ENCODE data around the gene NABP1.
A peak's percentile ranks its signal among the peaks of the same experiment; 100 is the strongest.

Gene NABP1, protein sequence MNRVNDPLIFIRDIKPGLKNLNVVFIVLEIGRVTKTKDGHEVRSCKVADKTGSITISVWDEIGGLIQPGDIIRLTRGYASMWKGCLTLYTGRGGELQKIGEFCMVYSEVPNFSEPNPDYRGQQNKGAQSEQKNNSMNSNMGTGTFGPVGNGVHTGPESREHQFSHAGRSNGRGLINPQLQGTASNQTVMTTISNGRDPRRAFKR

DNA sequence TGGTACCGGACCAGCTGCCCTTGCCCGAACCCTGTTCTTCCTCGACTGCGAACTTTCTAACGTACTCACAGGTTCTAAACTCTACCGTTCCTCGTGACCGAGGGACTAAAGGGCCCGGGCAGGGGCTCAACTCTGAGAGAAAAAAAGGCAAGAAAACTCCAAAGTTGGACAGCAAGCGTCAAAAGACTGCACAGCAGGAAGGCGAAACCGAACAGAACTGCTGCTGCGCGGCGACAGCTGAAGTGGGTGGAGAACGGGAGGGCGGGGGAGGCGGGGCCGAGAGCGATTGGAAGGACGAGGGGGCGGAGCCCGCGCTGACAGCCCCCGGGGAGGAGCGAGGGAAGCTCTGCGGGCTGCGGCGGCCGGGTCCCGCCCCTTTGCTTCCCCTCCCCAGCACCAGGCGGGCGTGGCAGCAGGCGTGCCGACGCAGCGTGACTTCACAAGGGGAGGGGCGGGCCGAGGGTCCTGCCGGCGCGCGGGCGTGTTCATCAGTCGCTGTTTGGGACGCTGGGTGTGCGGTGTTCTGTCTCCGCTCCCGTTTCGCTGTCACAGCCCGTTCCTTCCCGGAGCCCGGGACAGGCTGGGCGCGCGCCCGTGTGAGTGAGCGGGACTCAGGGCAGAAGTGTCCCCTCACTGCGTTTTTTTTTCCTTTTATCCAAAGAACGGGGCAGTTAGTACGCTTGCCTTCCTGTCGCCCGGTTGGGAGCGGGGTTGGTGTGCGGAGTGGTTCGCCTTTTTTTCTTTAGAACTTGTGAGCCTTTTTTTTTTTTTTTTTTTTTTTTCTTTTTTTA, at the start of gene NABP1:
NABP1 (plus strand) TSS at position 491 of the 791 bp plus-strand sequence. CDS start 479 bp downstream, outside the sequence.
- no peak for TF ChIP-seq GLIS3 (CRISPR knock-in tag; IDR thresholded peaks at IDR 0.05)
- TF ChIP-seq ZFP3 (CRISPR knock-in tag; IDR thresholded peaks at IDR 0.05): no peak
- TF ChIP-seq, protein P1, sequence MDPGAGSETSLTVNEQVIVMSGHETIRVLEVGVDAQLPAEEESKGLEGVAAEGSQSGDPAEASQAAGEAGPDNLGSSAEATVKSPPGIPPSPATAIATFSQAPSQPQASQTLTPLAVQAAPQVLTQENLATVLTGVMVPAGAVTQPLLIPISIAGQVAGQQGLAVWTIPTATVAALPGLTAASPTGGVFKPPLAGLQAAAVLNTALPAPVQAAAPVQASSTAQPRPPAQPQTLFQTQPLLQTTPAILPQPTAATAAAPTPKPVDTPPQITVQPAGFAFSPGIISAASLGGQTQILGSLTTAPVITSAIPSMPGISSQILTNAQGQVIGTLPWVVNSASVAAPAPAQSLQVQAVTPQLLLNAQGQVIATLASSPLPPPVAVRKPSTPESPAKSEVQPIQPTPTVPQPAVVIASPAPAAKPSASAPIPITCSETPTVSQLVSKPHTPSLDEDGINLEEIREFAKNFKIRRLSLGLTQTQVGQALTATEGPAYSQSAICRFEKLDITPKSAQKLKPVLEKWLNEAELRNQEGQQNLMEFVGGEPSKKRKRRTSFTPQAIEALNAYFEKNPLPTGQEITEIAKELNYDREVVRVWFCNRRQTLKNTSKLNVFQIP (CRISPR knock-in tag; IDR thresholded peaks at IDR 0.05; ENCODE audit: borderline replicate concordance, low read depth): peak; percentile 59; the same call in 1 of the 2 replicates
- ATAC-seq: peak; percentile 90

DNA sequence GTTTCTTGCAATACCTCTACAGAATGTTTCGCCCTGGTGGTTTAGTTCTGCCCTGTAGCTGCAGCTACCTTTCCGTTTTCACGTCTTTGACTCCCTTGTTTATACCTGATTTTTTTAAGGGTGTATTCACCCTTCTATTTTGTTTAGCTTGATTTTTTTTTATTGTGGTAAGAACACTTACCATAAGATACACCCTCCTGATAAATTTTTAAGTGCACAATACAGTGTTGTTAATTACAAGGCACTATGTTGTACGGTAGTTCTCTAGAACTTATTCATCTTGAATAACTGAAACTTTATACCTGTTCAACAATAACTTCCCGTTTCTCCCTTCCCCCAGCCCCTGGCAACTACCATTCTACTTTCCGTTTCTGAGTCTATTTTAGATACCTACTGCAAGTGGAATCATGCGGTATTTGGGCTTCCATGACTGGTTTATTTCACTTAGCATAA, 48.9 kb upstream of the NABP1 start:
- ATAC-seq: no peak

DNA sequence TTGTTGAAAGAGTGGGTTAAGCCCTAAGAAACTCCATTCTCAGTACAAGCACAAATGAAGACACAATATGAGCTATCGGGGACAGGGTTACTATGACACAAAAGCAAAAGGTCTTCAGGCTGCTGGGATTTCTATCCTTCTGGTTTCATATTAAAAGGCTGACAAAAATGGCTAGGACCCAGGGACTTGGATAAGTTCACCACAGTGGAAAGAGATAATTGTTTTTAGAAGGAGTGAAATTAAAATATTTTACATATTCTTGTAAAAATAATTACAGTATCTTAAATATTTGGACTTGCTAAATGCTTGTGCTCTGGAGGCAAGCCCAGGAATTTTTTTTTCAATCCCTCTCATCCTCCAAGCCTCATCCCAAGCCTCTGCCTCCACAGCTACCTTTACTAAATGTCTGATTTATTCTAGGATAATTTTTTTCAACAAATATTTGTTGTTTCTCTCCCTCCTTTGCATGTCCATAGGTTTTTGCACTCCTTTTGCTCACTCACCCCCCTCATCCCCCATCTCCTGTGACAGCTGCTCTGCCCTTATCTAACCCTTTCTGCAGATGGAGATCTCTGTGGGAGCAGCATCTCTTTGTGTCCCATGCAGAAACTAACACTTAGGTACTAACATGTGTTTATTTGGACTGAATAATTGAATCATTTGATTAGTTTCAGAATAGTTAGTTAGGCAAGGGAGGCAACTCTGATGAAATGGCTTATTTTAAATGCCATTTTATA, 47.8 kb upstream of the NABP1 start:
- TF ChIP-seq ARNTL (CRISPR knock-in tag; IDR thresholded peaks at IDR 0.05; ENCODE audit: borderline replicate concordance, low read depth): no peak
- no peak for TF ChIP-seq CSDC2 (CRISPR knock-in tag; IDR thresholded peaks at IDR 0.05)
- TF ChIP-seq, protein P2, sequence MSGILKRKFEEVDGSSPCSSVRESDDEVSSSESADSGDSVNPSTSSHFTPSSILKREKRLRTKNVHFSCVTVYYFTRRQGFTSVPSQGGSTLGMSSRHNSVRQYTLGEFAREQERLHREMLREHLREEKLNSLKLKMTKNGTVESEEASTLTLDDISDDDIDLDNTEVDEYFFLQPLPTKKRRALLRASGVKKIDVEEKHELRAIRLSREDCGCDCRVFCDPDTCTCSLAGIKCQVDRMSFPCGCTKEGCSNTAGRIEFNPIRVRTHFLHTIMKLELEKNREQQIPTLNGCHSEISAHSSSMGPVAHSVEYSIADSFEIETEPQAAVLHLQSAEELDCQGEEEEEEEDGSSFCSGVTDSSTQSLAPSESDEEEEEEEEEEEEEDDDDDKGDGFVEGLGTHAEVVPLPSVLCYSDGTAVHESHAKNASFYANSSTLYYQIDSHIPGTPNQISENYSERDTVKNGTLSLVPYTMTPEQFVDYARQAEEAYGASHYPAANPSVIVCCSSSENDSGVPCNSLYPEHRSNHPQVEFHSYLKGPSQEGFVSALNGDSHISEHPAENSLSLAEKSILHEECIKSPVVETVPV (CRISPR knock-in tag; IDR thresholded peaks at IDR 0.05): no peak
- no peak for TF ChIP-seq GLIS3 (CRISPR knock-in tag; IDR thresholded peaks at IDR 0.05)
- no peak for TF ChIP-seq PPARA (CRISPR knock-in tag; IDR thresholded peaks at IDR 0.05; ENCODE audit: borderline replicate concordance)
- TF ChIP-seq, protein P3, sequence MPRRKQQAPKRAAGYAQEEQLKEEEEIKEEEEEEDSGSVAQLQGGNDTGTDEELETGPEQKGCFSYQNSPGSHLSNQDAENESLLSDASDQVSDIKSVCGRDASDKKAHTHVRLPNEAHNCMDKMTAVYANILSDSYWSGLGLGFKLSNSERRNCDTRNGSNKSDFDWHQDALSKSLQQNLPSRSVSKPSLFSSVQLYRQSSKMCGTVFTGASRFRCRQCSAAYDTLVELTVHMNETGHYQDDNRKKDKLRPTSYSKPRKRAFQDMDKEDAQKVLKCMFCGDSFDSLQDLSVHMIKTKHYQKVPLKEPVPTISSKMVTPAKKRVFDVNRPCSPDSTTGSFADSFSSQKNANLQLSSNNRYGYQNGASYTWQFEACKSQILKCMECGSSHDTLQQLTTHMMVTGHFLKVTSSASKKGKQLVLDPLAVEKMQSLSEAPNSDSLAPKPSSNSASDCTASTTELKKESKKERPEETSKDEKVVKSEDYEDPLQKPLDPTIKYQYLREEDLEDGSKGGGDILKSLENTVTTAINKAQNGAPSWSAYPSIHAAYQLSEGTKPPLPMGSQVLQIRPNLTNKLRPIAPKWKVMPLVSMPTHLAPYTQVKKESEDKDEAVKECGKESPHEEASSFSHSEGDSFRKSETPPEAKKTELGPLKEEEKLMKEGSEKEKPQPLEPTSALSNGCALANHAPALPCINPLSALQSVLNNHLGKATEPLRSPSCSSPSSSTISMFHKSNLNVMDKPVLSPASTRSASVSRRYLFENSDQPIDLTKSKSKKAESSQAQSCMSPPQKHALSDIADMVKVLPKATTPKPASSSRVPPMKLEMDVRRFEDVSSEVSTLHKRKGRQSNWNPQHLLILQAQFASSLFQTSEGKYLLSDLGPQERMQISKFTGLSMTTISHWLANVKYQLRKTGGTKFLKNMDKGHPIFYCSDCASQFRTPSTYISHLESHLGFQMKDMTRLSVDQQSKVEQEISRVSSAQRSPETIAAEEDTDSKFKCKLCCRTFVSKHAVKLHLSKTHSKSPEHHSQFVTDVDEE (CRISPR knock-in tag; IDR thresholded peaks at IDR 0.05): no peak
- TF ChIP-seq, protein P4, sequence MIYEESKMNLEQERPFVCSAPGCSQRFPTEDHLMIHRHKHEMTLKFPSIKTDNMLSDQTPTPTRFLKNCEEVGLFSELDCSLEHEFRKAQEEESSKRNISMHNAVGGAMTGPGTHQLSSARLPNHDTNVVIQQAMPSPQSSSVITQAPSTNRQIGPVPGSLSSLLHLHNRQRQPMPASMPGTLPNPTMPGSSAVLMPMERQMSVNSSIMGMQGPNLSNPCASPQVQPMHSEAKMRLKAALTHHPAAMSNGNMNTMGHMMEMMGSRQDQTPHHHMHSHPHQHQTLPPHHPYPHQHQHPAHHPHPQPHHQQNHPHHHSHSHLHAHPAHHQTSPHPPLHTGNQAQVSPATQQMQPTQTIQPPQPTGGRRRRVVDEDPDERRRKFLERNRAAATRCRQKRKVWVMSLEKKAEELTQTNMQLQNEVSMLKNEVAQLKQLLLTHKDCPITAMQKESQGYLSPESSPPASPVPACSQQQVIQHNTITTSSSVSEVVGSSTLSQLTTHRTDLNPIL (CRISPR knock-in tag; IDR thresholded peaks at IDR 0.05; ENCODE audit: low read depth): no peak
- TF ChIP-seq ZNF70 (CRISPR knock-in tag; IDR thresholded peaks at IDR 0.05): no peak
- no peak for TF ChIP-seq ZNF565 (CRISPR knock-in tag; conservative IDR thresholded peaks at IDR 0.05; ENCODE audit: low read depth)
- TF ChIP-seq, protein P5, sequence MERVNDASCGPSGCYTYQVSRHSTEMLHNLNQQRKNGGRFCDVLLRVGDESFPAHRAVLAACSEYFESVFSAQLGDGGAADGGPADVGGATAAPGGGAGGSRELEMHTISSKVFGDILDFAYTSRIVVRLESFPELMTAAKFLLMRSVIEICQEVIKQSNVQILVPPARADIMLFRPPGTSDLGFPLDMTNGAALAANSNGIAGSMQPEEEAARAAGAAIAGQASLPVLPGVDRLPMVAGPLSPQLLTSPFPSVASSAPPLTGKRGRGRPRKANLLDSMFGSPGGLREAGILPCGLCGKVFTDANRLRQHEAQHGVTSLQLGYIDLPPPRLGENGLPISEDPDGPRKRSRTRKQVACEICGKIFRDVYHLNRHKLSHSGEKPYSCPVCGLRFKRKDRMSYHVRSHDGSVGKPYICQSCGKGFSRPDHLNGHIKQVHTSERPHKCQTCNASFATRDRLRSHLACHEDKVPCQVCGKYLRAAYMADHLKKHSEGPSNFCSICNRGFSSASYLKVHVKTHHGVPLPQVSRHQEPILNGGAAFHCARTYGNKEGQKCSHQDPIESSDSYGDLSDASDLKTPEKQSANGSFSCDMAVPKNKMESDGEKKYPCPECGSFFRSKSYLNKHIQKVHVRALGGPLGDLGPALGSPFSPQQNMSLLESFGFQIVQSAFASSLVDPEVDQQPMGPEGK (CRISPR knock-in tag; IDR thresholded peaks at IDR 0.05; ENCODE audit: borderline replicate concordance): no peak
- no peak for TF ChIP-seq ZFP30 (CRISPR knock-in tag; IDR thresholded peaks at IDR 0.05)
- TF ChIP-seq TOX (CRISPR knock-in tag; IDR thresholded peaks at IDR 0.05; ENCODE audit: borderline replicate concordance): no peak
- TF ChIP-seq SNAI2 (CRISPR knock-in tag; IDR thresholded peaks at IDR 0.05): no peak
- TF ChIP-seq TCF4 (CRISPR knock-in tag; IDR thresholded peaks at IDR 0.05; ENCODE audit: borderline replicate concordance): no peak
- TF ChIP-seq ZNF8 (CRISPR knock-in tag; IDR thresholded peaks at IDR 0.05): no peak
- no peak for TF ChIP-seq ZC3H10 (CRISPR knock-in tag; IDR thresholded peaks at IDR 0.05)
- TF ChIP-seq ZFP3 (CRISPR knock-in tag; IDR thresholded peaks at IDR 0.05): no peak
- no peak for TF ChIP-seq ISL1 (CRISPR knock-in tag; IDR thresholded peaks at IDR 0.05)
- TF ChIP-seq, protein P1 (CRISPR knock-in tag; IDR thresholded peaks at IDR 0.05; ENCODE audit: borderline replicate concordance, low read depth): no peak
- no peak for TF ChIP-seq OSR1 (CRISPR knock-in tag; IDR thresholded peaks at IDR 0.05)
- no peak for ATAC-seq

More for the DNA sequence above, 48.9 kb upstream of the NABP1 start:
- TF ChIP-seq, protein P4 (CRISPR knock-in tag; IDR thresholded peaks at IDR 0.05; ENCODE audit: low read depth): no peak
- TF ChIP-seq ZNF565 (CRISPR knock-in tag; conservative IDR thresholded peaks at IDR 0.05; ENCODE audit: low read depth) (no peak), ESRRG (CRISPR knock-in tag; IDR thresholded peaks at IDR 0.05) (no peak), ZFP3 (CRISPR knock-in tag; IDR thresholded peaks at IDR 0.05) (no peak)

Measured in SK-N-SH treated with all-trans-retinoic acid at 6 μM for 48 hours (cell line).